Measurements from ENCODE around the gene KRT4. TPM values are rescaled to one million over a fixed set of nuclear protein-coding genes. Genes with fewer than 3 reads are reported as not detected.

KRT4 gene
- total and polyA plus RNA-seq, 2 donors (not counting 3 experiments of a cell fraction or from before 2014, with no cell fraction given), result not detected

DNA sequence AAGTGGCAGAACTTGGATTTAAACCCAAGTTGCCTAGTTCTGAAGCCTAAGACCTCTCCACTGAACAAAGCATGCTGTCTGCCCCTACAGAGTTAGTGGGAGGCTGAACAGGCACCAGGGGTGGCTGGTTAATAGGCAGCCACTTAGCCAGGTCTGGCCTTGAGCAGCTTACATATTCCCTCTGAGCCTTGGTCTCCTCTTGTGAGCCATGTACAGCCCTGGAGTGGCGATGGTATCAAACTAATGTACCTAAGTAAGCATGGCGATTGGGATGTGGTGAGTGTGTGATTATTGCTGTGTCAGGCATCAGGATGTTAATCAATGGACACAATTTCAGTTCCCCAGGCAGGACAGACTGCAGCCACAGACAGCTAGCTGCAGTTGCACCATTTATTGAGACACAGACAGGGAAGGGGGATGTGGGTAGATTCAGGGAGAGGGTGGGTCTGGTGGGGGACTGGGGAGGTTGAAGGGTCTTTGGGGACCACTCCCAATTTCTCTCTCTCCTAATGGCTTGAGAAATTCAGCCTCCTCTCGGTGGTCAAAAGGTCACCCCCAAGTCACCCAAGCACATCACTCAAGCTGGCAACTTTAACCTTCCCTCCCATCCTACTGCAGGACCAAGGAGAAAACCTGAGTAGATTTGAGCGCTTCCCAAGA lies 7.3 kb upstream of the KRT4 start:
- BruUV-seq (replicated peaks), result no TSS peak
- dilution Hi-C loops (cut with MboI; ENCODE audit: extremely low pct_ligation_motif_present, low sequenced_read_pairs) (no loop called here), intact Hi-C loops (cut with micrococcal nuclease) (loop anchor here (5.0 kb wide), 1 partner anchor 529 kb away; the partner anchor contains the start of gene KRT81)
- Histone ChIP-seq H3K4me3 (replicated peaks in 1 of 3; ENCODE audit: insufficient read depth in 1 of 3, low read depth in 1 of 3, low read length in 3 of 3) (no peak overlapping the region), H3K4me2 (ENCODE audit: insufficient read depth, low read length) (no peak overlapping the region), H4K20me1 (replicated peaks; ENCODE audit: control insufficient read depth, extremely low read depth, insufficient read depth, low read length) (no peaks in the 10 kb centered on the region), H2AFZ (ENCODE audit: low read depth, low read length) (no peak overlapping the region), H3K27me3 (ENCODE audit: control insufficient read depth in 2 of 2, insufficient read depth in 2 of 2, low read length in 2 of 2) (peaks cover 0 to 1% of the 10 kb centered on the region in 2 experiments), H3K9ac (replicated peaks; ENCODE audit: extremely low read depth, insufficient read depth, low read length) (no peak overlapping the region), H3K36me3 (ENCODE audit: control insufficient read depth in 2 of 2, extremely low read depth in 1 of 2, insufficient read depth in 2 of 2, low read length in 2 of 2) (no peaks in the 10 kb centered on the region), H3K9me1 (replicated peaks; ENCODE audit: control insufficient read depth, extremely low read depth, insufficient read depth, low read length) (no peaks in the 10 kb centered on the region), H3K79me2 (ENCODE audit: control insufficient read depth, insufficient read depth, low read length) (no peaks in the 10 kb centered on the region), H3K27ac (ENCODE audit: insufficient read depth, low read depth, low read length) (no peak overlapping the region), H3K9me3 (replicated peaks; ENCODE audit: control insufficient read depth, insufficient read depth, low read length) (no peaks in the 10 kb centered on the region), H3K4me1 (ENCODE audit: control insufficient read depth, extremely low read depth, insufficient read depth, low read length) (no peaks in the 10 kb centered on the region)
- DNase-seq (ENCODE audit: low read depth, low spot score) (no peak), FAIRE-seq (no peak)
- no peak for TF ChIP-seq POLR2AphosphoS5 (IDR thresholded peaks at IDR 0.05; ENCODE audit: insufficient read depth, low read depth, low read length)
- TF ChIP-seq, protein P1, sequence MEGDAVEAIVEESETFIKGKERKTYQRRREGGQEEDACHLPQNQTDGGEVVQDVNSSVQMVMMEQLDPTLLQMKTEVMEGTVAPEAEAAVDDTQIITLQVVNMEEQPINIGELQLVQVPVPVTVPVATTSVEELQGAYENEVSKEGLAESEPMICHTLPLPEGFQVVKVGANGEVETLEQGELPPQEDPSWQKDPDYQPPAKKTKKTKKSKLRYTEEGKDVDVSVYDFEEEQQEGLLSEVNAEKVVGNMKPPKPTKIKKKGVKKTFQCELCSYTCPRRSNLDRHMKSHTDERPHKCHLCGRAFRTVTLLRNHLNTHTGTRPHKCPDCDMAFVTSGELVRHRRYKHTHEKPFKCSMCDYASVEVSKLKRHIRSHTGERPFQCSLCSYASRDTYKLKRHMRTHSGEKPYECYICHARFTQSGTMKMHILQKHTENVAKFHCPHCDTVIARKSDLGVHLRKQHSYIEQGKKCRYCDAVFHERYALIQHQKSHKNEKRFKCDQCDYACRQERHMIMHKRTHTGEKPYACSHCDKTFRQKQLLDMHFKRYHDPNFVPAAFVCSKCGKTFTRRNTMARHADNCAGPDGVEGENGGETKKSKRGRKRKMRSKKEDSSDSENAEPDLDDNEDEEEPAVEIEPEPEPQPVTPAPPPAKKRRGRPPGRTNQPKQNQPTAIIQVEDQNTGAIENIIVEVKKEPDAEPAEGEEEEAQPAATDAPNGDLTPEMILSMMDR (IDR thresholded peaks at IDR 0.05; ENCODE audit: extremely low read depth in 1 of 2, insufficient read depth in 1 of 2, low read depth in 1 of 2, low read length in 2 of 2), result no peak
- TF ChIP-seq, protein P2, sequence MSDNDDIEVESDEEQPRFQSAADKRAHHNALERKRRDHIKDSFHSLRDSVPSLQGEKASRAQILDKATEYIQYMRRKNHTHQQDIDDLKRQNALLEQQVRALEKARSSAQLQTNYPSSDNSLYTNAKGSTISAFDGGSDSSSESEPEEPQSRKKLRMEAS (IDR thresholded peaks at IDR 0.05; ENCODE audit: insufficient read depth, insufficient read length), result no peak
- no peak for TF ChIP-seq EZH2 (IDR thresholded peaks at IDR 0.05; ENCODE audit: borderline replicate concordance, low read depth, low read length, severe bottlenecking)
- no peak for TF ChIP-seq JUN (IDR thresholded peaks at IDR 0.05; ENCODE audit: borderline replicate concordance, insufficient read depth, insufficient read length, low read depth)
- TF ChIP-seq GATA2 (IDR thresholded peaks at IDR 0.05; ENCODE audit: insufficient read depth, insufficient read length, low read depth, low read length), result no peak
- CTCF ChIA-PET, result interaction anchor here (1.3 to 1.9 kb wide), 2 partner anchors 44 to 49 kb away, joined by 3 to 5 read pairs; no protein-coding TSS in a partner anchor
- POLR2A ChIA-PET, result no interaction called here
